RKO (cell line): Measurements from ENCODE around the gene CD86.
A peak's percentile ranks its signal among the peaks of the same experiment; 100 is the strongest.

Experiments
- DNase-seq: peaks from one replicate; pipeline ENCODE4 v3.0.0-alpha.2; 2016; ENCODE audit warnings: low spot score

The CD86 gene

DNA sequence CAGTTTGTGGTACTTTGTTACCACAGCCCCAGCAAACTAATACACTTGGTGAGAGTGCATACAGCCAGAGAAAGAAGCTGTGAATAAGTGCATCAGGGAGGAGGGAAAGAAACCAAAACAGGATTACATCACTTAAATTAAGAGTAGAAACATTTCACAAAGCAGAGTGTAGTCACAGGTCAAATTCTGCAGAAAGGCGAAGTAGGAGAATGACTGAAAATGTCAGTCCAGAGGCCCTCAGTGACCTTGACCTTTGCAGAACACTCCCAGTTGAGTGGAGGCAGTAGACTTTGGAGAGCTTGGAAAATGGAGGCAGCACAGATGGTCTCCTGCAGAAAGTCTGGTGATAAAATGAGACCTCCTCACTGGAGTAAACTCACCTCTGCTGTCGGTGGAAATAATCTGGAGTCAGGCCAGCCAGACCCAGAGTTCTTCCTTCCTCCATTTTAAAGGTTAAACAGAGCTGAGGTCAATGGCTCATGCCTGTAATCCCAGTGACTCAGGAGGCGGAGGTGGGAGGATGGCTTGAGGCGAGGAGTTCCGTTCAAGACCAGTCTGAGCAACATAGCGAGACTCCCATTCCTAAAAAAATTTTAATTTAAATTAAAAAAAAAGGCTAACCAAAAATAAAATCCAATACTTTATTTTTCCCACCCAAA, 5.0 kb downstream of the CD86 start:
- DNase-seq: peak; percentile 5

DNA sequence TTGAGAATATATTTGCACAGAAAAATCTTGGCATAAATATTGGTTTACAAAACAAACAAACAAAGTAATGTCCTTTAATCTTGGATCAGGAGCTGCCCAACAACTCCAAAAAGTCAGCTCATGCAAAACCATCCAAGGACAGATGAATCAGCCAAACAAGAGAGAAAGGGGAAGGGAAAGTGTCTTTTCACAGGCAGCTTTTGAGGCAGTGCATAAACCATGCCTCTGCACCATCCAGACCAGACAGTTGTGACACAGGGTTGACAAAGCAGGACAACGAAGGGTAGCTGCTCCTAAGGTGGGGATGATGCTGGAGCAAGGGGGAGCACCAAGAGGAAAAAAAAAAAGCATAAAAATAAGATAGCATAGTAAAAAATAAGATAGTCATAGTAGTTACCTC, 8.7 kb downstream of the CD86 start:
- no peak for DNase-seq

DNA sequence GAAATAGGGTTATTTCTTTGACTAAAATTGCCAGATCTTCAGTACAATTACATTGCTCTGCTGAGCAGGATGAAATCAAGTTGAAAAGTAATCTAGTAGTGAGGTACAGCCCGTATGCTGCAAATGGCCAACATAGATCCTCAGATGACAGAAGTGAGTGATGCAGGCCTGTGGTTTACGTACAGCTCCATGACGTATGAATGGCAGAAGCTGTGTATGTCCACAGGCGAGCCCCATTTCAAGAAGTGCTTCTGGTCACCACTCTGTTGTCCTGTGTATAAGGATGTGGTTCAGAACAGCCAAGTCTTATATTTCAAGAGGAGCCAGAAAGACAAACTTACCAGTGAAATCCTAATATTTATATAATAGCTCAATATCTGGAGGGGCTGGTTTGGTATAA, 9.2 kb downstream of the CD86 start:
- DNase-seq: no peak

DNA sequence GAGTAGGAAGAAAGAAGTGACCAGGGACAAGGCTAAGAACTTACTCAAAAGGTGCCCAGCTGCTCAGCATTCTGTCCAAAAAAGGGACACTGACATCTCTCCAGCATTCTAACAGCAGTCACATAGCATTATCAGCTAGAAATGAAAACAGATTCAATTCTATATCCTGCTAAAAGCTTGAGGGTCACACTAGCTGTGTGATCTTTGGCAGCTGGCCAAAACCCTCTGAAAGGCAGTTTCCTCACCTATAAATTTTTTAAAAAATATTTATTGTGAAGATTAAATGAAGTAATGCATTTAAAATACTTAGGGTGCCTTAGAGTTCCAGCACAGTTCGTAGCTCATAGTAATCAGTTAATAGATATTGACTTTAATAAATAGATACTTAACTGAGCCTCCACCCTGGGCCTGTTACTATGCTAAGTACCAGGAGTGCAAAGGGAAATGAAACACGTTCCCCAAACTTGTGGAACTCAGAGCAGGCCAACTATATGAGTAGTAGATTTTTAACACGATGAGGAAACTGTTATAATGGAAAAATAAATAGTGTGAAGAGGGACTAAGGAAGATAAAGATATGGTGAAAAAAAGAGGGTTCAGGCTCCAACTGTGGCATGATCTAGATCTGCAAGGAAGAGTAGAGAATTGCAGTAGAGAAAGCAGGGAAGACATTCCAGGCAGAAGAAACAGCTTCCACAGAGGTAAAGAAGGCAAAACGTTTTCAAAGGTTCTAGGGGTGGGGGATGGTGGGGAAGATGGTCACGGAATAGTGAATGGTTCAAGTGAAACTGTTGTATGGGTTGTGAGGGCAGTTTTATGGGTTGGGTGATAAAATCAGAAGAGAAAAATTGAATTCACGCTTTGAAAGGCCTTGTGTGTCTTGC, 11.4 kb downstream of the CD86 start:
- DNase-seq: no peak

DNA sequence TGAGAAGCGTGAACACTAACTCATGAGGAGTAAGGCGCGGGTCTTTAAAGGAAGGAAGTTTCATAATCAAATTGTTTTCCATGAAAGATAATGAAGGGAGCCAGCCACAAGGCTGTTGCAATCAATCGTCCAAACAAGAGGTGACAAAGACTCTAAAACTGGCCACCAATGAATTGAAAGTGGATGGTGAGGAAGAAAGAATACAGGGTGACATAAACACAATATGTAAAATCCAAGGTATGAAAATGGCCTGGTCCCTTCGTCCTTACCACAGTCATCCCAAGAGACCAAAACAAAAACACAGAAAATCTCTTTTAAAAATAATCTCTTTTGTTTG, 12.0 kb downstream of the CD86 start:
- DNase-seq: no peak

DNA sequence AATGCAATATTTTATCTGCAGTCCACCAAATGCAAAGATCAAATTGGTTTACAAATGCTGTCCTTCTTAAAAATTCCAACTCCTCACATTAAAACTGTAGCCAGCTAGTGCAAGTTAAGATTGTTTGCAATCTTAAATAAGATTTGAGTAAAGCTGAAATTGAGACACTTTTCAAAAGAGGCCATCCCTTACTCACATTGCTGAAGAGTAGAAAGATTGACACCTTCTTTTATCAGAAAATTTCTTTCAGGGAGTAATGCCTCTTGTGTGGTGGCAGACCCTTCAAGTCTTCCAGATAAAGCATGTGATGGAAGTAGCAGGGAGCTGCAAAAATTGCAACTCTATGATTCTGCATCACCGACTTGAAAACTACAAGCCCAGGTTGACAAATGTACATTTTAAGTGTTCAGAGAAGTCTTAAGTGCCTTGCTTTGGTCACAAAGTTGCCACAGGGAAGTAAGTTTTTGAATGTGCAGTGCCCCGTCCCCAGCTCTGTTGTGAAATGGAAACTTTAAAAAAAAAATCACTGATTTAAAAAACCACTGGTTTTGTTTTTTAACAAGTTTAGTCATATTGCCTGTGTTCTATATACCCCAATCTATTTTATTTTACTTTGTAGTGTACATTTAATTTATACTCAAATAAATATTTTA, 12.6 kb downstream of the CD86 start:
- DNase-seq: no peak

GRCh38 chr3:122074621-122075265, 19.6 kb downstream of the CD86 start:
- no peak for DNase-seq

DNA sequence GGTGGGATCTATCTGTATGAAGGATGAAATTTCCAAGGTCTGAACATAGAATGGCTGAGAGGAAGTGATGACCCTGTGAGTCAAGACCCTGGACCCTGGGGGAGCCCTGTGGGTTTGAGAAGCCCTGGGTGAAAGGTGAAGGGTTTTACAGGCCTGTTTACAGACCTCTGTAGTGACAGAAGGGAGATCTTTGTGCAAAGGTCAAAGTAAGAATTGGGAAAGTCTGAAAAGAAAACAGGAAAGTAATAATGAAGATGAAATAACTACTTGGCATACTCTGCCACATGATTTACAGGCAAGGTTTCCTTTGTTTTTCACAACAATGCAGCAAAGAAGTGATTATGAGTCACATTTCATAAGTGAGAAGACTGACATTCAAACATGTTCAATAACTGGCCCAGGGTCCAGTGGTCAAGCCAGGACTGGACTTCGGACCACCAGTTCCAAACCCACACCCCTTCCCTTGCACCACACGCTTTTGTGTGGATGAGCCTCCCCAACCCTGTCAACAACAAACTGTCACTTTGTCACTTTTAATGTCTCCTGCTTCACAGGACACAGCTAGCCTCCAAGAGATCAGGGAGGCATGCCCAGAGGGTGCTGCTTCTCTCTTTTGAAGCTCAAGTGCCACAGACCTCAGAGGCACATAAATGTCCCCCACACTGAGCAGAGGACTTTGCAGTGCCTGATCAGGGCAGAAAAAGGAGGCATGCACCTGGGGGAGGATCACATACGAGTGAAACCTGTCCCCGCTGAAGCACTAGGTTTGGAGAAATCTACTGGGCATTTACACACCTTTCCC, 21.5 kb downstream of the CD86 start:
- no peak for DNase-seq

GRCh38 chr3:122077293-122078234, 22.4 kb downstream of the CD86 start:
- no peak for DNase-seq

DNA sequence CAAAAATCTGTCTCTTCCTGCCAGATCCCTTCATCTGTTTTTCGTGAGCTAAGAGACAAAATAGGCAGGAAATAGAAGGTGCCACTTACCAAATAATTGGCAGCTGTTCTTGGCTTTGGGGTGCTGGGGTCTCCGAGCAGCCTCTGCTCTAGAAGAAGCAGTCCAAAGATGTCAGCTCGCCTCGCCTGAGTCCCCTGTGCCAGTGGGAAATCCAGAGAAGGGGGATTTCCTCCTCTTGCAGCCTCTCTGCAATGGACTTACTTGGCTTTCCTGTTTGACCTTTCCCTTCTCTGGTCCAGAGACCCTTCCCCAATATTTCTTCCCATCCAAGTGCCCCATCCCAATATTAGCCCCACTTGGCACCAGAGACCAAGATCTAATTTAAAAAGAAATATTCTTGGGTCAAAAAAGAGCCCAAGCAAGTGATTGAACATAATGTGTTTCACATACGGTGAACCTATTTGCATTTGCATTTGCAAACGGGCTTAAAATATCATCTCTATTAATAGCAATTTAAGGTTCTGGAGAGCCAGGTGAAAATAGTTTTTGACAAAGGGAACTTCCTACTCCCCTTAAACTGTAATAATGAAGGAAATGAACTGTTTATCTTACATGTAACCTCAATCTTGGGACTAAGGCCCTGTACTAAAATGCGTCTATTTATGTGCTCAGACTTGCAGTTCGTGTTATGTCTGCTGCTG, 23.2 kb downstream of the CD86 start:
- no peak for DNase-seq

DNA sequence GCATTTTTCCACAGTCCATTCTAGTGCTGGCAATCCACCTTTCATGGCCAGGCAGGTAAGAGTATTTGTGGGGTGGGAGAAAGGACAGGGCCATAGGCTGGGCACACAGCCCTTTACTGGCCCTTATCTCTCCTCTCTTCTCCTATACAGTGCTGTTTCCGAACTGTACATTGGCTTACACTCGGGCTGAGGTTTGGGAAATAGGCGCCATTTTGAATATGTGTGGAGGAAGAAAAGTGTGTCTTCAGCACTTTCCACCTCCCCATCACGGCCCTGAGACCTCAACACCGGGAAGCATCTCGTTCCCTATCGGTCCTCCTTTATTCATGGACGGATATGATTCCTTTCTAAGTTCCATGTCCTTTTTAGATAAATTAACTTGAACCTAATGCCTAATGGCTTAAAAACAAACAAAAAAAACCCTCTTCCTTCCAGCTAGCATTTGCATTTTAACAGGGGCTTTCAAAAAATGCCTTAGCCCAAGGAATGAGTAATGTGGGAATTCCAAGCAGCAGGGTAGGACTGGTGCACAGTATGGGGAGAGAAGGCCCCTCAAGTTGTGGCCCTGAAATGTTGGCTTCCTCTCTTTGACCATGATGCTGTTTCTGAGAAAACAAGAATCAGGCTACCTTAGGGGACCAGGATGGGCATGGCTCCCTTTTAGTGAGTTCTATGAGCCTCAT, 24.5 kb downstream of the CD86 start:
- DNase-seq: no peak

- DNase-seq: no peak
Observed at GRCh38 chr3:122080207-122080587, 25.0 kb downstream of the CD86 start.

DNA sequence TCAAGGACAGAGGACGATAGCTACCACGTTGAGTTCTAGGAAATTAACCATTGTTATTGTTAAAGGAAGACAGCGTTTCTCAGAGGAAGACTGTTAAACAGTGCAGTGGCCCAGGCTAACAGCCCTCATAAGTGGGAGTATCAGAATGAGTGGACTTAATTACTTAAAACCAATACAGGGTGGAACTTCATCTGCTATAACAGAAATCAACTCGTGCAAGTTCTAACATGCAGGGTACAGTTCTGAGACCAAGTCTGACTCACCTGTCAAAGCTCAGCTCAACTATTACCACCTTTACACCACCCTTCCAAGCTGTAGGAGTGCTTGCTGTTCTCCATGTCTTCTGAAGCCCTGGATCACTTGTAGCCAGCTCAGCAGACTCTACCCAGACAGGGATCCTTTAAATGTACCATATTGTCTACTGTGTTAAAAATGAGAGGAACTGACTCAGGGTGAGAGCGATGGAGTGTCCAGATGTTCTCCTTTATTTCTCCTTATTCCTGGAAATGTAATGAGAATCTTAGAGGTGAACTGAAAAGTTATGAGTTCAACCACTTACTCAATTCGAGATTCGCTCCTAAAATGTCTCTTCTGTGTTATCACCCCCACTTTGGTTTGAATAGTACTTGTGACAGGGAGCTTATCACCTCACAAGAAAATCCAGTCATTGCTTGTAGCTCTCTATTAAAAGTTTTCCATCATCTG, 26.5 kb downstream of the CD86 start:
- DNase-seq: no peak

DNA sequence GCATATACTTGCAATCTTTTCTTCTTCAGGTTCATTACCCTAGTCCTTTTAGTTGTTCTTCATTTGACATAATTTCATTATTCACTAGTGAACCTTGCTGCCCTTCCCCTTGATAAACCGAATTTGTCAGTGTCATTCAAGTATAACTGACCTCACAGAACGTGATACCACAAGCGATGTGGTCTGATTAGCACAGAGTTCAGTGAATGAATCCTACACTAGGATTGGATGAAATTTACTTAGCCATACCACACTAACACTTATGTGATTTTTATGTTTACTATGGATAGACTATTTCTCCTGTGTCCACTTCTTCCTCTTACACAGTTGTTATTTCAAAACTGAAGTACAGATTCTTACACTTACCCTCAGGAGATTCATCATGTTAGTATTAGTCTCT, 27.2 kb downstream of the CD86 start:
- no peak for DNase-seq

- DNase-seq: no peak
Observed at GRCh38 chr3:122084799-122085198, 29.6 kb downstream of the CD86 start.

GRCh38 chr3:122085673-122086072, 30.5 kb downstream of the CD86 start:
- no peak for DNase-seq

GRCh38 chr3:122088531-122088930, 33.4 kb downstream of the CD86 start:
- DNase-seq: no peak

DNA sequence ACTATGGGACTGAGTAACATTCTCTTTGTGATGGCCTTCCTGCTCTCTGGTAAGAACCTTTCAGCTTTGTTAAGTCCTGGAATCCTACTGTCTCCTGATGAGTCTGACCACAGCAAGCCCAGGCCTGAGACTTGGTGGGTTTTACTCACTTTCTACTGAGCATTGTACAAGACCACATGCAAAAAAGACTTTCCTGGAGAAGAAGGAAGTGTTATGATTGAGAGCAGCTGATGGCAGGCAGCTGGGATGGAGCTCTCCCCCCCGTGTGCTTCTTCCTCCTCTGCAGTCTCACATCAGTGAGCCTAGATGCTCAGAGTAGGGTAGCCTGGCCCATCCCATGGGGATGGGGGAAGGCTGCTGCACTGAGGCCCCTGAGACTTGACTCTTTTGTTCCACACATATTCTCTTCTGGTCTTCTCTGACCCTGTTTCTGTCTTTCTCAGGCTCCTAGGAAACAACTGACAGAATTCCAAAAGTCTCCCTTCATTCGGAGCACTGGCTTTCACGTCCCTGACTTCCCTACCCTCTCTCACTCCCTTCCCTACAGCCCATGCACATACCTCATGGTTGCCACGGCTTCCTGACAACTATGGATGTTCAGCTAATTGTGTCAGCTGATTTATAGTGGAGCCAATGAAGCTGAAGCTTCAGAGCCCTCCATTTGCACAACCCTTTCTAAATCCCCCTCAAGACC, 36.6 kb downstream of the CD86 start:
- DNase-seq: no peak
